WTC11 (cell line): ENCODE results near the gene AKT2.

Experiments used
- CBFB ChIP-seq: sonication (generic); formaldehyde crosslinking; IDR thresholded peaks from 2 replicates; pipeline ENCODE4 v1.8.1; 2022; ENCODE audit warnings: mild to moderate bottlenecking, low read depth, missing genetic modification reagents
- CTCF ChIP-seq: fragments of 200-600 bp; IDR thresholded peaks from 2 replicates; pipeline ENCODE4 v1.8.0; 2022; ENCODE audit warnings: antibody characterized with exemption
- FOXP1 ChIP-seq: sonication (generic); formaldehyde crosslinking; IDR thresholded peaks from 2 replicates; pipeline ENCODE4 v1.8.0; 2022; ENCODE audit warnings: missing genetic modification reagents, mild to moderate bottlenecking, moderate library complexity, borderline replicate concordance
- MLX ChIP-seq: sonication (generic); formaldehyde crosslinking; IDR thresholded peaks from 2 replicates; pipeline ENCODE4 v1.8.1; 2023; ENCODE audit warnings: mild to moderate bottlenecking, missing genetic modification reagents, moderate library complexity
- SMAD4 ChIP-seq: sonication (generic); formaldehyde crosslinking; IDR thresholded peaks from 2 replicates; pipeline ENCODE4 v1.8.0; 2022; ENCODE audit warnings: mild to moderate bottlenecking, missing genetic modification reagents
- STAT6 ChIP-seq: sonication (generic); formaldehyde crosslinking; conservative IDR thresholded peaks from 2 replicates; pipeline ENCODE4 v1.8.1; 2023; ENCODE audit warnings: mild to moderate bottlenecking, low read depth, missing genetic modification reagents, moderate library complexity
- TP53 ChIP-seq: sonication (generic); formaldehyde crosslinking; IDR thresholded peaks from 2 replicates; pipeline ENCODE4 v1.8.1; 2023; ENCODE audit warnings: mild to moderate bottlenecking, missing genetic modification reagents
- ZMAT4 ChIP-seq: fragments of 250-450 bp; sonication (Bioruptor Pico); IDR thresholded peaks from 2 replicates; pipeline ENCODE4 v1.9.0; 2021; ENCODE audit warnings: mild to moderate bottlenecking
- ZNF219 ChIP-seq: sonication (generic); formaldehyde crosslinking; IDR thresholded peaks from 2 replicates; pipeline ENCODE4 v1.8.0; 2023; ENCODE audit warnings: missing genetic modification reagents, mild to moderate bottlenecking, borderline replicate concordance
- ZNF317 ChIP-seq: sonication (generic); formaldehyde crosslinking; IDR thresholded peaks from 2 replicates; pipeline ENCODE4 v1.8.1; 2023; ENCODE audit warnings: low read depth, mild to moderate bottlenecking, moderate library complexity, missing genetic modification reagents, borderline replicate concordance

GRCh38 chr19:40281381-40282208 lies 3.5 kb downstream of the AKT2 start:
- TF ChIP-seq ZMAT4 (CRISPR knock-in tag) (no peak), CTCF (no peak), CBFB (CRISPR knock-in tag) (no peak), FOXP1 (CRISPR knock-in tag) (no peak), MLX (CRISPR knock-in tag) (no peak), ZNF317 (CRISPR knock-in tag) (no peak), SMAD4 (CRISPR knock-in tag) (no peak), ZNF219 (CRISPR knock-in tag) (no peak), STAT6 (no peak), TP53 (CRISPR knock-in tag) (no peak)
